Suppressor macrophage (primary cell): ENCODE data around the gene SPATA3.
"Not testable (repeated sequence)": the region's sequence is repeated elsewhere in the genome, so short reads cannot be mapped to it uniquely, and the experiment has no call there.

ENCODE experiments used
- DNase-seq, 4 experiments: peaks; one replicate each; pipeline ENCODE4 v3.0.0-alpha.2; 2020 to 2022
- total RNA-seq, 17 experiments: gene quantifications; one replicate each; lab custom pipeline; 2026; ENCODE audit warnings: mixed read lengths in 6 of 17, inconsistent platforms in 3 of 17; lab: John Stamatoyannopoulos, UW

The SPATA3 gene
- 0 to 1.4 (median 0) reads per million in 17 experiments for total RNA-seq

GRCh38 chr2:230995821-230996220 lies at the start of gene SPATA3:
Gene SPATA3, plus strand, starts transcription at chr2:230996121. Its CDS starts 113 bp downstream, at chr2:230996234.
- DNase-seq, result no peak

- no peak for DNase-seq
These were observed 49.3 kb upstream of the SPATA3 start for GRCh38 chr2:230946429-230947234.

GRCh38 chr2:230947235-230947576 lies 48.7 kb upstream of the SPATA3 start:
- DNase-seq, result no peak

GRCh38 chr2:230947908-230948365 lies 48.0 kb upstream of the SPATA3 start:
- DNase-seq, result peak; percentile 83 to 93 (median 92)

- no peak for DNase-seq
These were observed 45.7 kb upstream of the SPATA3 start for GRCh38 chr2:230949966-230950873.

- no peak for DNase-seq
These were observed 45.0 kb upstream of the SPATA3 start for GRCh38 chr2:230950874-230951339.

GRCh38 chr2:230951396-230951795 lies 44.5 kb upstream of the SPATA3 start:
- no peak for DNase-seq

GRCh38 chr2:230952226-230952956 lies 43.5 kb upstream of the SPATA3 start:
- no peak for DNase-seq

GRCh38 chr2:230953845-230954244 lies 42.1 kb upstream of the SPATA3 start:
- DNase-seq, result peak; percentile 74 to 87 (median 84)

- DNase-seq, result peak in 1 of 4 experiments; percentile 21
These were observed 41.2 kb upstream of the SPATA3 start for GRCh38 chr2:230954746-230955145.

GRCh38 chr2:230955163-230955737 lies 40.7 kb upstream of the SPATA3 start:
- no peak for DNase-seq

- DNase-seq, result peak; percentile 56 to 87 (median 69)
These were observed 38.8 kb upstream of the SPATA3 start for GRCh38 chr2:230956827-230957755.

GRCh38 chr2:230957756-230958391 lies 38.0 kb upstream of the SPATA3 start:
- no peak for DNase-seq

- DNase-seq, result peak in 3 of 4 experiments; percentile 38 to 64 (median 45)
These were observed 36.8 kb upstream of the SPATA3 start for GRCh38 chr2:230958820-230959756.

- no peak for DNase-seq
These were observed 35.9 kb upstream of the SPATA3 start for GRCh38 chr2:230960026-230960425.

GRCh38 chr2:230961091-230961491 lies 34.8 kb upstream of the SPATA3 start:
- DNase-seq, result no peak

GRCh38 chr2:230964136-230964730 lies 31.7 kb upstream of the SPATA3 start:
- no peak for DNase-seq

GRCh38 chr2:230967113-230967512 lies 28.8 kb upstream of the SPATA3 start:
- DNase-seq, result no peak

GRCh38 chr2:230968314-230968713 lies 27.6 kb upstream of the SPATA3 start:
- DNase-seq, result not testable (repeated sequence)
